Renal cortex interstitium (tissue), 11 donors: Measurements from ENCODE around the gene SLC8A1. TPM values are rescaled to one million over a fixed set of nuclear protein-coding genes. Genes with fewer than 3 reads are reported as not detected.

ENCODE experiments used
- DNase-seq, 11 donors: peaks; one replicate each; pipeline ENCODE4 v3.0.0-alpha.2; 2013; ENCODE audit warnings: low read depth in 9 of 11, low spot score in 4 of 11; ENCODE audit errors: extremely low read depth in 1 of 11
- polyA plus RNA-seq, 3 donors: library from polyadenylated mRNA; unstranded; fragments of 120-200 nt; gene quantifications; one replicate each; pipeline ENCODE4 v1.2.1, GENCODE V29; 2013; ENCODE audit not compliant: insufficient read length in 3 of 3

Gene SLC8A1
- polyA plus RNA-seq, 3 donors, result 61.3 to 67.0 (median 63.2) TPM

GRCh38 chr2:40404517-40404916, 47.4 kb downstream of the SLC8A1 start:
- no peak for DNase-seq

GRCh38 chr2:40403233-40403836, 48.6 kb downstream of the SLC8A1 start:
- DNase-seq, result no peak

GRCh38 chr2:40401896-40402295, 50.0 kb downstream of the SLC8A1 start:
- no peak for DNase-seq

GRCh38 chr2:40400336-40400953, 51.4 kb downstream of the SLC8A1 start:
- DNase-seq, result no peak

- no peak for DNase-seq
Measured at GRCh38 chr2:40397765-40398164, 54.1 kb downstream of the SLC8A1 start.

GRCh38 chr2:40396124-40396523, 55.8 kb downstream of the SLC8A1 start:
- DNase-seq, result no peak

- no peak for DNase-seq
Measured at GRCh38 chr2:40395169-40396073, 56.5 kb downstream of the SLC8A1 start.

- no peak for DNase-seq
Measured at GRCh38 chr2:40394597-40394996, 57.3 kb downstream of the SLC8A1 start.

GRCh38 chr2:40394031-40394430, 57.9 kb downstream of the SLC8A1 start:
- DNase-seq, result no peak

GRCh38 chr2:40388161-40388560, 63.7 kb downstream of the SLC8A1 start:
- no peak for DNase-seq

GRCh38 chr2:40386177-40386576, 65.7 kb downstream of the SLC8A1 start:
- no peak for DNase-seq

GRCh38 chr2:40384714-40385113, 67.2 kb downstream of the SLC8A1 start:
- DNase-seq, result no peak

GRCh38 chr2:40384233-40384632, 67.7 kb downstream of the SLC8A1 start:
- no peak for DNase-seq

GRCh38 chr2:40380721-40381120, 71.2 kb downstream of the SLC8A1 start:
- DNase-seq, result no peak

- no peak for DNase-seq
Measured at GRCh38 chr2:40380041-40380440, 71.8 kb downstream of the SLC8A1 start.

GRCh38 chr2:40374543-40375240, 77.2 kb downstream of the SLC8A1 start:
- no peak for DNase-seq

- DNase-seq, result no peak
Measured at GRCh38 chr2:40373111-40373510, 78.8 kb downstream of the SLC8A1 start.

- DNase-seq, result peak in 1 of 11 donors; percentile 35
Measured at GRCh38 chr2:40372283-40372985, 79.5 kb downstream of the SLC8A1 start.
